Left ventricle myocardium inferior (tissue), 1 donor: ENCODE data around the gene FREM1. TPM values are rescaled to one million over a fixed set of nuclear protein-coding genes. Genes with fewer than 3 reads are reported as not detected.

ENCODE experiments used
- DNase-seq: peaks from one replicate; pipeline ENCODE4 v3.0.0-alpha.2; 2020
- H3K27ac ChIP-seq: fragments of 200-600 bp; replicated peaks from 2 replicates; pipeline ENCODE4 v1.8.0; 2021
- H3K27me3 ChIP-seq: fragments of 200-600 bp; 2 replicates; pipeline ENCODE4 v1.8.0; 2021; ENCODE audit warnings: low read depth
- H3K36me3 ChIP-seq: fragments of 200-600 bp; 2 replicates; pipeline ENCODE4 v1.8.0; 2021
- H3K4me1 ChIP-seq: fragments of 200-600 bp; 2 replicates; pipeline ENCODE4 v1.8.0; 2021
- H3K4me3 ChIP-seq: fragments of 200-600 bp; 2 replicates; pipeline ENCODE4 v1.8.0; 2021; ENCODE audit warnings: mild to moderate bottlenecking, moderate library complexity
- H3K9me3 ChIP-seq: fragments of 200-600 bp; replicated peaks from 2 replicates; pipeline ENCODE4 v1.8.0; 2021
- CTCF ChIP-seq: fragments of 200-600 bp; IDR thresholded peaks from 2 replicates; pipeline ENCODE4 v1.8.0; 2021; ENCODE audit warnings: antibody characterized with exemption, mild to moderate bottlenecking, borderline replicate concordance
- intact Hi-C: fragments of 100-400 bp; cut with micrococcal nuclease; formaldehyde crosslinking; loops from one replicate; pipeline ENCODE4 v1.11.0; 2022
- total RNA-seq: library from RNA; stranded (reverse); fragmentation: NEBNext Ultra II Directional; extraction: Animal tissue kit (Norgen Biotek cat#: 25700); gene quantifications from one replicate; pipeline ENCODE4 v1.2.1, GENCODE V29; 2021
- donor health status: DM: no; HTN: yes; CAD: no; lungs with severe emphysema.

The FREM1 gene
- total RNA-seq, 1 donor from 2014 or later = 3.0 TPM

- intact Hi-C loops = no loop called here
- no peak for TF ChIP-seq CTCF
- DNase-seq = no peak
- Histone ChIP-seq H3K9me3 (no peaks in the 10 kb centered on the region), H3K27me3 (peaks cover 6% of the 10 kb centered on the region), H3K4me1 (no peaks in the 10 kb centered on the region), H3K4me3 (no peak overlapping the region), H3K36me3 (no peaks in the 10 kb centered on the region), H3K27ac (no peak overlapping the region)
These were observed 157.4 kb downstream of the FREM1 start for GRCh38 chr9:14752871-14753270.

GRCh38 chr9:14752271-14752670, 158.0 kb downstream of the FREM1 start:
- Histone ChIP-seq H3K27me3 (peaks cover 6% of the 10 kb centered on the region), H3K9me3 (no peaks in the 10 kb centered on the region), H3K4me1 (no peaks in the 10 kb centered on the region), H3K36me3 (no peaks in the 10 kb centered on the region), H3K4me3 (no peak overlapping the region), H3K27ac (no peak overlapping the region)
- no peak for DNase-seq
- no peak for TF ChIP-seq CTCF
- intact Hi-C loops = no loop called here

GRCh38 chr9:14750821-14751220, 159.4 kb downstream of the FREM1 start:
- H3K4me3 ChIP-seq = no peak overlapping the region
- no peaks in the 10 kb centered on the region for H3K36me3 ChIP-seq
- H3K27ac ChIP-seq = no peak overlapping the region
- no peak for DNase-seq
- no peaks in the 10 kb centered on the region for H3K4me1 ChIP-seq
- peaks cover 6% of the 10 kb centered on the region for H3K27me3 ChIP-seq
- intact Hi-C loops = no loop called here
- H3K9me3 ChIP-seq = no peaks in the 10 kb centered on the region
- no peak for TF ChIP-seq CTCF

GRCh38 chr9:14749741-14750211, 160.5 kb downstream of the FREM1 start:
- H3K4me3 ChIP-seq = no peak overlapping the region
- H3K27ac ChIP-seq = no peak overlapping the region
- no peaks in the 10 kb centered on the region for H3K4me1 ChIP-seq
- no peak for TF ChIP-seq CTCF
- DNase-seq = no peak
- no peaks in the 10 kb centered on the region for H3K36me3 ChIP-seq
- H3K9me3 ChIP-seq = no peaks in the 10 kb centered on the region
- peaks cover 6% of the 10 kb centered on the region for H3K27me3 ChIP-seq
- intact Hi-C loops = no loop called here

- H3K4me3 ChIP-seq = no peak overlapping the region
- TF ChIP-seq CTCF = no peak
- no peaks in the 10 kb centered on the region for H3K36me3 ChIP-seq
- H3K27me3 ChIP-seq = peaks cover 6% of the 10 kb centered on the region
- intact Hi-C loops = no loop called here
- no peak for DNase-seq
- no peaks in the 10 kb centered on the region for H3K9me3 ChIP-seq
- no peak overlapping the region for H3K27ac ChIP-seq
- H3K4me1 ChIP-seq = no peaks in the 10 kb centered on the region
These were observed 161.9 kb downstream of the FREM1 start for GRCh38 chr9:14748373-14748772.

- H3K4me1 ChIP-seq = no peaks in the 10 kb centered on the region
- intact Hi-C loops = no loop called here
- H3K27me3 ChIP-seq = peaks cover 6% of the 10 kb centered on the region
- no peak overlapping the region for H3K27ac ChIP-seq
- no peak for DNase-seq
- no peaks in the 10 kb centered on the region for H3K9me3 ChIP-seq
- no peak for TF ChIP-seq CTCF
- H3K36me3 ChIP-seq = no peaks in the 10 kb centered on the region
- H3K4me3 ChIP-seq = no peak overlapping the region
These were observed 163.1 kb downstream of the FREM1 start for GRCh38 chr9:14747111-14747510.
